NCI-H2171 (cell line): ENCODE data around the gene ANKRD29.
"Not testable (repeated sequence)": the region's sequence is repeated elsewhere in the genome, so short reads cannot be mapped to it uniquely, and the experiment has no call there.

Experiments
- DNase-seq: peaks from one replicate; lab custom pipeline; 2025; lab: John Stamatoyannopoulos, UW

Gene ANKRD29

GRCh38 chr18:23557511-23557910 is 105.2 kb downstream of the ANKRD29 start:
- DNase-seq, result not testable (repeated sequence)

- no peak for DNase-seq
Observed at GRCh38 chr18:23556145-23556780, 106.4 kb downstream of the ANKRD29 start.

DNA sequence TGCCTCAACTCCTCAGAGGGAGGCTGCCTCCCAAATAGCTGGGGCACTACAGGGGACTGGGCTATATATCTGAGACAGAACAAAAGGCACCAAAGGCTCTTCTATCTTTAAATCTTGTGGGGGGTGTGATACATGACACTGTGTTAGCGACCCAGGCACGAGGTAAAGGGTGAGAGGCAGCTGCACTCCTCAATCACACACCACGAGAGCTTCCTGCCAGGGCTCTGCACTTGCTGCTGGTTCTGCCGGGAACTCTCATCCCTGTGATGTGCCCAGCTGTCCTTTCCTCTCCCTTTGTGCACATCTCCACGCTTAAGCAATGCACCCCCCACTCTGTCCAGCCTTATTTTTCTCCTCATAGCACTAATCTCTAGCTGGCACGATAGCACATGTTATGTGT is 108.8 kb downstream of the ANKRD29 start:
- no peak for DNase-seq

DNA sequence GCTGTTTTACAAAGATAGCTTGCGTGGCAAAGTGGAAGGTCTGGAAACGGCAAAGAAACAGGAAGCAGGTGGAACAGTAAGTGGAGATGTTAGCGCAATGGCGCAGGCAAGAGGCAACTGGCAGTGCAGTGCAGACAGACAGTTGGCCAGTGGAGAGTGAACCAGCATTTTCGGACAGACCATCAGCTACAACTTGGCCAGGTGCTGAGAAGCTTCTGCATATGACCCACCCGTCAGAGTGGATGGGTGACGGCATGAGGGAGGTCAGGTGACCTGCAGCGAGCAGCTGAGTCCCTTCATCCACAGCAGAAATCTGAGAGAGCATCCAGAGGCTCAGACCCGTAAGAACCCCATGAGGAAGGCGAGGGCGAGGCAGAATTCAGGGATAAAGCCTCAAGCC is 110.2 kb downstream of the ANKRD29 start:
- DNase-seq, result no peak

GRCh38 chr18:23551978-23552377 is 110.7 kb downstream of the ANKRD29 start:
- no peak for DNase-seq

- DNase-seq, result no peak
Observed at GRCh38 chr18:23550898-23551297, 111.8 kb downstream of the ANKRD29 start.
